GM19463 (cell line): Measurements from ENCODE around the gene GSTK1.
"Not testable (repeated sequence)": the region's sequence is repeated elsewhere in the genome, so short reads cannot be mapped to it uniquely, and the experiment has no call there.

Source experiments
- ATAC-seq: cut with Tn5 transposase; IDR thresholded peaks from one replicate; pipeline ENCODE4 v1.9.1; 2021; ENCODE audit warnings: mild to moderate bottlenecking, moderate library complexity; ENCODE audit not compliant: unreplicated experiment

The GSTK1 gene

GRCh38 chr7:143265017-143265693, 1.9 kb downstream of the GSTK1 start:
- no peak for ATAC-seq

GRCh38 chr7:143269251-143269650, 6.0 kb downstream of the GSTK1 start:
- no peak for ATAC-seq

- ATAC-seq = no peak
Observed at GRCh38 chr7:143271240-143271639, 8.0 kb downstream of the GSTK1 start.

- ATAC-seq = no peak
Observed at GRCh38 chr7:143272871-143273270, 9.6 kb downstream of the GSTK1 start.

- no peak for ATAC-seq
Observed at GRCh38 chr7:143279186-143280098, 16.2 kb downstream of the GSTK1 start.

GRCh38 chr7:143280160-143280559, 16.9 kb downstream of the GSTK1 start:
- ATAC-seq = no peak

- no peak for ATAC-seq
Observed at GRCh38 chr7:143280566-143280965, 17.3 kb downstream of the GSTK1 start.

GRCh38 chr7:143281529-143281928, 18.3 kb downstream of the GSTK1 start:
- ATAC-seq = no peak

- no peak for ATAC-seq
Observed at GRCh38 chr7:143282124-143282523, 18.9 kb downstream of the GSTK1 start.

GRCh38 chr7:143283381-143283780, 20.1 kb downstream of the GSTK1 start:
- ATAC-seq = no peak

GRCh38 chr7:143284591-143285469, 21.6 kb downstream of the GSTK1 start, which contains the start of gene TMEM139:
Gene TMEM139, plus strand, starts transcription at chr7:143284958. Its CDS starts 1,000 bp downstream, at chr7:143285958.
- ATAC-seq = no peak

- no peak for ATAC-seq
Observed at GRCh38 chr7:143285470-143285778, 22.2 kb downstream of the GSTK1 start.

GRCh38 chr7:143285806-143286521, 22.7 kb downstream of the GSTK1 start:
- no peak for ATAC-seq

- no peak for ATAC-seq
Observed at GRCh38 chr7:143286522-143286890, 23.3 kb downstream of the GSTK1 start.

- no peak for ATAC-seq
Observed at GRCh38 chr7:143287339-143287934, 24.2 kb downstream of the GSTK1 start.

- peak; percentile 88 for ATAC-seq
Observed at GRCh38 chr7:143287935-143288826, 24.9 kb downstream of the GSTK1 start, which contains the start of gene CASP2. Gene CASP2, plus strand, starts transcription at chr7:143288351. Its CDS starts 105 bp downstream, at chr7:143288456.

GRCh38 chr7:143288836-143289235, 25.6 kb downstream of the GSTK1 start:
- ATAC-seq = no peak

GRCh38 chr7:143289421-143289820, 26.2 kb downstream of the GSTK1 start:
- ATAC-seq = no peak

- not testable (repeated sequence) for ATAC-seq
Observed at GRCh38 chr7:143289888-143290287, 26.6 kb downstream of the GSTK1 start.
